Measurements from ENCODE around the gene CEND1.

- no peak for TF ChIP-seq CTCF (IDR thresholded peaks at IDR 0.05; ENCODE audit: low read depth, low read length)
- TF ChIP-seq EZH2phosphoT487 (IDR thresholded peaks at IDR 0.05; ENCODE audit: low read depth), result no peak
These were observed 26.0 kb upstream of the CEND1 start for GRCh38 chr11:815675-816432.
